ENCODE results near the gene SPINK1.
"Not testable (repeated sequence)": the region's sequence is repeated elsewhere in the genome, so short reads cannot be mapped to it uniquely, and the experiment has no call there.

The SPINK1 gene

DNA sequence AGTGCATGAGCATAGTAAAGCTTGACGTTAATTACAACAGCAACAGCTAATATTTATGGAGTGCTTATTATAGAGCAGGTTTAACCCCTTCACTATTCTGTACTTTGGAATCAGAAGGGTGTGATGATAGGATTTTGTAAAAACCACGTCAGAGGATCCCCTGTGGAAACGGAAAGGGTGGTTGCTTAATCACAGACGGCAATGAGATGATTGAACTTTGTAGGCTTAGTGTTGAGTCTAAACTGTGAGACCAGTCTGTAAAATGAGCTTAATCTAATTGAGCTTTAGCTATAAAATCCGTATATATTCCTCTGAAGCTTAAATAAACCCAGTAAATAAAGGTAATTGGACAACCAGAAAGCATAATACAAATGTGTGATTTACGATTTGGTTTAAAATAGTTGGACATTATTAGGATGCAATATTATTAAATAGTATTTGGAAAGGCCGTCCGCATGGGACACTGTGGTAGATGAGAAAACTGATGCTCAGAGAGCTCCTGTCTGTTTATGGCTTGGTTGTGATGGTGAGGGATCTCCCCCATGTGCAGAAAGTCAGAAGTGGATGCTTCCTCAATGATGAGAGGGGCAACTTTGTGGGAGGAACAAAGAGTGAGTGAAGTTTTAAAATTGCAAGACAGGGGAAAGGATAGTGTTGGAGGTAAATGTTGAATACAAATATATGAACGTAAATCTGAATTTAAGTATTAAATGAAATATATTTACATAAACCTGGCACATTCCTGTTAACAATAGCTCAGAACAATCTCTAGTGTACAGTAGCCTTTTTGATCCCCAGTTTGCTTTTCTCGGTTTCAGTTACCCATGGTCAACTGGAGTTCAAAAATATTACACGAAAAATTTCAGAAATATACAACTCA is 23.7 kb upstream of the SPINK1 start:
- DNase-seq (ENCODE audit: low read depth), result no peak

DNA sequence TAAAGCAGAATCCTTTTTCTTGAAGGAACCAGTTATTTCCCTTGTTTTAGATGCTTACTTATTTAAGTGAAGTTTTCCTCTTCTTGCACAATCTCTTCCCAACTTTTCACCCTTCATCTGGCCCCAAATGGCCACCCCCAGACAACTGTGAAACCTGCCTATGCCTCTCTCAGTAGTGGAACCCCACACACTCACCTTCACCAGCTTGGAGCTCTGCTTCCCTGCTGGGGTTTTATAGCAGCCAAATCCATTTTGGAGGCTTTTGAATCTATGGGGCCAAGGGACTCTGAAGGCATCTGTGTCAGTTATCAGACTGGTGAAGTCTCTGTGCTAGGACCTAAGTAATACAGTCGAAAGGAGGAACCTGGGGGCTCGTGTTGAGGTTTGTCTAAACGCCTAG is 22.9 kb upstream of the SPINK1 start:
- no peak for DNase-seq (ENCODE audit: low read depth)

DNA sequence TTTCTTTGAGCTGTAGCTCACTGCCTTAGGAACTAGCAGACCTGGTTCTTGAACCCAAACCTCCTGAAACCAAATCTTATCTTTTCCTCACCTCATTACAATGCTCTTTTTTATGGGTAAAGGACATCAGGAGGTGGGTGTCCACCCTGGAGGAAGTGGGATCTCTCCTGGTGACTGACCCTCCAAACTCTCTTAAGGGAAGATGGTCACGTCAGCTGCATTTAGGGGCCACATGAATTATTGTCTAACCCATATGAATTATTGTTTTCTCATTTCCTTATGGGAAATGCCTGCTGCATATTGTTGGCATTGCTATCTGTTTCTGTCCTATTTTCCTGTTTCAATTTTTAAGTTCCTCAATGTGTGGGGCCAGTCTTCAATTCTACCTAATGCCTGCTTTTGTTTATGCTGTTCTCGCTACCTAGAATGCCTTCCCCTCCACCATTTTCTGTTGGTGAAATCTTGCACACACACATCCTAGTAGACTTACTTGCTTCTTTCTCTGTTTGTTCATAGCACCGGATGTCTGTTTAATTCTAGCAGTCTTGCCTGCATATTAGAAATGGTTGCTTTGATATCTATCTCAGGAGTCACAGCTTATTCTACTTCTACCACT is 22.0 kb upstream of the SPINK1 start:
- DNase-seq (ENCODE audit: low read depth), result no peak

DNA sequence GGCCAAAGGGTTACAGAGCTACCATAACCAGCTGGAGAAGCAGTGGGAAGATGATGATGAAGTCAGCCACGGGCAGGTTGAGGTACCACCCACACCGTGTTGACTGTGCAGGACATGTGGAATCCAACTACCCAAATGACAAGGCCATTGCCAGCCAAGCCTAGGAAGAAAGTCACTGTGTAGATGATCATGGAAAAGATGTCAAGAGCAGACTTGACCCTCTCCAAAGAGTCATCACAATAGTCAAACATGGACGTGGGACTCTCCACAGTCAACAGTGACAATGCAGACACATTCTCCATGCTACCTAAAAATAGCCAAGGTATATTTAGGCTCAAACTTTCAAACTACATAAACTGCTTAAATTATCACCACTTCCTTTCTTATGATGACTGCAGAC is 20.9 kb upstream of the SPINK1 start:
- no peak for DNase-seq (ENCODE audit: low read depth)

DNA sequence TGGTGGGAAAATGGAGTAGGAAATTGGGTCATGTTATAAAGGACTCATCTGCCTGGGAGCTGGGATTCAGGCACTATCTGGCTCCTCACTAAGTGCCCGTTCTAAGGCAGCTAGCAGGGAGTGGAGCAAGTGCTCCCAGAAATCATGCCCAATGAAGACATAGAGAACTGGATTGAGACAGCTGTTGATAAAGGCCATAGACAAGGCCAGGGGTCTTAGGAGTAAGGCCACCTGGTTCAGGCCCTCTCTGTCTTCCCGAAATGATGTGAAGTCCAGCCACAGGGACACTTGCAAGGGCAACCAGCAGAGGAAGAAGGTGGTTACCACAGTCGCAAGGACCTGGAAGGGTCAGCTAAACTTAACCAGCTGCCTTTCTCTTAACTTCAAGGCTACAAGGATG is 20.1 kb upstream of the SPINK1 start:
- DNase-seq (ENCODE audit: low read depth), result no peak

DNA sequence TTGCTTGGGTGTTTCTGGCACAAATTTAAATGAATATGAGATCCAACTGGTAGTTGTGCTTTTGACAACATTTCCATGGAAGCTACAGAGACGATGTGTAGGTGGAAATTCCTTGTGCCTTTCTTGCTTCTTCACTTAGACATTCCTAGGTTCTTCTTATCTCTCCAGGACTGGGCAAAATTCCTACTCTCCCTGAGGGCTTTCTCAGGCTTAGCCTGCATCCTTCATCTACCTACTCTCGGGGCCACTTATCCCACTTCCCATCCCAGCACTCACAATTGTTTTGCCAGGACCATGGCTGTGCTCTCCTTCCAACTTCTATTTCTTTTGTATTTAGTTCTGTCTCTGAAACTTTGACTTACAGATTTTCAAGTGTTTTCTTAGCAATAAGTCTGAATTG is 17.8 kb upstream of the SPINK1 start:
- DNase-seq (ENCODE audit: low read depth), result no peak

DNA sequence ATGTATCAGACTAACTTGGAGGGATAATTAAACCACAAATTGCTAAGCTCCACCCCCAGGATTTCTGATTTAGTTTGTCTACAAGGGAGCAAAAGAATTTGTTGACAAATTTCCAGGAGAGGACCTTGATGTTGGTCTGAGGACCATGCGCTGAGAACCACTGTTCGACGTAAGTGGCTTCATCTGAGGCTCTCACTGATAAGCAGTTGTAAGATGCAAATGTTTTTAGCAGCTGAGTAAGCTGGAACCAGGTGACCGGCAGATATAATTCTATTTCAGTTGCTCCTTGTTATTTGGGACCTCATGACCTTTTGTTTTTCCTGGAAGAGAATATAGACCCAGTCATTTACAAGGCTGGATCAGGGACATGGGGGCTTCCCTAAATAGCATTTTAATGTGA is 14.1 kb upstream of the SPINK1 start:
- DNase-seq (ENCODE audit: low read depth), result no peak

DNA sequence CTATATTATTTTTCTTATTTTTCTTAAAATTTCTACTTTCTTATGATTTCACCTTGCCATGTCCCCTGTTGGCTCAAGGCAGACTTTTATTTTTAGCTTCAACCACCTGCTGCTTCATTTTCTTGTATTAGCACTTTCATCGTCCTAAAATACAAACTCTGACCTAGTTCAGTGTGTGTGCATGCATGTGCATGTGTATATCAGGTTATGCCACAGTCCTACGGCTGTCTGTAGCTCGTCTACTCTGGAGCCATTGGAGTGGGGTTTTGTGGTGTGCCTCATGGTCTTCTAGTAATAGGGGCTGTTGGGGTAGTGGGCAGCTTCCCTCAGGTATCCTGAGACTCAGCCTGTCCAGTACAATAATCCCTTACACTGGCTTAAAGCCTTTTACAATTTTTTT is 13.4 kb upstream of the SPINK1 start:
- no peak for DNase-seq (ENCODE audit: low read depth)

DNA sequence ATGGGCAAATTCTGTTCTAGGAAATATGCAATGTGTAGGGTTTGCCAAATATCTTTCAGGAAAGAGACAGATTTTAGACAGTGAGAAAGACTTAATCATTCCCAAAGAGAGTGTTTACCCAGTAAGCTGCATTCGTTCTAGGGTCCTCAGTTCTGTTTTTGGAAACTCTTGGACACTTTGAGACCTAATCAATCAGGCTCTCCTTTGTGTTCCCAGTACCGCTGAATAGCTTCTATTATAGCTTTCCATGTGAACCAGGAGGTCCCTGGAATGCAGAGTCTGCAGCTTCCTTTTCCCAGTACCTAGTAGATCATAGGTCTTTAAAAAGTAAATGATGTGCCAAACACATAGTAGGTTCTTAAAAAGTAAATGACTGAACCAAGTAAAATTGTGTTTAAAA is 11.4 kb upstream of the SPINK1 start:
- no peak for DNase-seq (ENCODE audit: low read depth)

DNA sequence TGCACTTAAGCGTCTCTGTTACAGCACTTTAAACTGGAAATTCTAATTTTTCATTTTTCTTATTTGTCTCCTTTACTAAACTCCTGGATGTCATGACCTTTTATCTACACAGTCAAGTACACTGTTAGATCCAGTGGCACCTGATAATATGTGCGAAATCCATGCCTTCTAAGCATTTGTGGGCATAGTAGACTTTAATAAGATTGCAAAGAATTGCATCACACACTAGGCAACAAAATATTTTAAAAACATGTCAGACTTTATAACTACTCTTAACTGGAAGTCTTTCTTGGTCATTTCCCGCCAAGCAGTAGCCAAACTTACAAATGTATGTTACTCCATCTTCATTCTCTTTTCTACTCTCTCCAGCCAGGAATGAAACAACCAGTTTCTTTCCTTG is 5.0 kb upstream of the SPINK1 start:
- no peak for DNase-seq (ENCODE audit: low read depth)

DNA sequence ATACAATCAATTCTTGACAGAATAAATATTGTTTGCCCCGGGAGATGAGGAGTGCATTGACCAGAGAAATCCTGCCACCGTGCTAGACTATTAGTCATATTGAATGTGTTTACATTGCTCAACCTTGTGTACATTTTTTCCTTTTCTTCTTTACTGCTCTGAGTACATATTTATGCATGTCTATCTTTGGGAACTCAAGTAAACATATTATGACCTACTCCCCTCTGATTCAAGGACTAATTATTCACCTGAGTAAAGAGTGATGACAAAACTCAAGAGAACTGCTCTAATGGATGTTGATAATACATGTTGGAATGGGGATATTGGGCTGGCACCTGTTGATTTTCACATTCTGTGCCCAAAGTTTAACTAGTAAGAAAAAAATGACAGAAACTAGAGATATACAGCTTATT is 3.9 kb upstream of the SPINK1 start:
- no peak for DNase-seq (ENCODE audit: low read depth)

DNA sequence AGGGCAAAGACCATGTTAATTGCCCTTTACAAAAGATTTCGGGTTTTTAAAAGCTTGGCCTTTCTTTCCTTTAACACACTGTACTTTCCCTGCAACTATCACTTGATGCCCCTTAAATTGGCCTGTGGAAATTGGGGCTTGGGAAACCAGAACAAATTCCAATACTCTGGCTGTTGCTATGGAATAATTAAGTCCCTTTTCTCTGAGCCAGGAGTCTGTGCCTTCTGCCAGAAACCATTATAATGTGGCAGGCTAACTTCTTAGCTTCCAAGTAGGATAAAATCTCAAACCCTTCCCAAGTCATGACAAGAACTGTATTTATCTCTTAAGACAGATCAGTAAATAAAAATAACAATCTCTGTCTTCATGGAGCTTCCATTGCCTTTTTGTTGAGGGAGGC is 1.1 kb upstream of the SPINK1 start:
- no peak for DNase-seq (ENCODE audit: low read depth)

DNA sequence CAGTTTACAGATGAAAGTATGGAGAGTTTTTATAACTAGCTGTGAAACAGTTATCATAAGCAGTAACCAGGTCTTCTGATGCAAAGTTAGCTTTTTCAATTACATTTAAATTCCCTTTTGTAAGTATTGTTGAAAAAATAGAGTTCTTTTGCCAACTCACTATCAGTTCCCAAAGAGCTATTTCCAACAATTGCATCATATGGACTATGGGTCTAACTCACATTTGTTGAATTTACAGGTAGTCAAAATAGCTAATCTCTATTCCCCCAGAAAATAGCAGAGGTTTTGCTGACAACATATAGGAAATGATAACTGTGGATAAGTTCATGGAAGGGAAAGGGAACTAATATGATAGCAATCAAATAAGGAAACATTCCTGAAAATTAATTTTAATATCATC is 1.4 kb downstream of the SPINK1 start:
- DNase-seq (ENCODE audit: low read depth), result no peak

DNA sequence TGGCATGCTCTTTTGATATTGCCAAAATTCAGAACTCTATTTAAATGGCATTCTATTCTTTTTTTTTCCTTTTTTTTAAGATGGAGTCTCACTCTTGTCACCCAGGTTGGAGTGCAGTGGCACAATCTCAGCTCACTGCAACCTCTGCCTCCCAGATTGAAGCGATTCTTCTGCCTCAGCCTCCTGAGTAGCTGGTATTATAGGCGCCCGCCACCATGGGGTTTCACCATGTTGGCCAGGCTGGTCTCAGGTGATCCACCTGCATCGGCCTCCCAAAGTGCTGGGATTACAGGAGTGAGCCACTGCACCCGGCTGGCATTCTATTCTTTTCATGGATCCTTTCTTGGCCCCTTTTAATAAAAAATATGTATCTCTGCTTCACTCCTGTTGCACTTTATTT is 4.5 kb downstream of the SPINK1 start:
- DNase-seq (ENCODE audit: low read depth), result not testable (repeated sequence)

DNA sequence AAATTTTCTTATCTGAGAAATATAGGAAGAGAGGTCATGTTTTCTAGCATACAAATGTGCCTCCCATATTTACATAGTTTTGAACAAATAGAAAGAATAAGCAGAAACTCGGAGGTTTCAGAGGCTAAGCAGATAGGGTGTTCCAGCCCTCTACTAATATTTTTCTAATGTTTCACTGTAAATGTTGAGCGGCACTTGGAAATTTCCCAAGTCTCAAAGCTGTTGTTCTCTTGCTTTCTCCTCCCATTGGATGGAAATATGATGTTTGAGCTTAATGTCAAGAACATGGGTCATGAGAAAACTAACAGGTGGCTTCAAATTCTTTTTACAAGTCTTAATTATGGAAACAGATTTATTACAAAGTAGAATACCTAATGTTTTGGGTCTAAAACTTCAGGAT is 5.1 kb downstream of the SPINK1 start:
- DNase-seq (ENCODE audit: low read depth), result no peak

DNA sequence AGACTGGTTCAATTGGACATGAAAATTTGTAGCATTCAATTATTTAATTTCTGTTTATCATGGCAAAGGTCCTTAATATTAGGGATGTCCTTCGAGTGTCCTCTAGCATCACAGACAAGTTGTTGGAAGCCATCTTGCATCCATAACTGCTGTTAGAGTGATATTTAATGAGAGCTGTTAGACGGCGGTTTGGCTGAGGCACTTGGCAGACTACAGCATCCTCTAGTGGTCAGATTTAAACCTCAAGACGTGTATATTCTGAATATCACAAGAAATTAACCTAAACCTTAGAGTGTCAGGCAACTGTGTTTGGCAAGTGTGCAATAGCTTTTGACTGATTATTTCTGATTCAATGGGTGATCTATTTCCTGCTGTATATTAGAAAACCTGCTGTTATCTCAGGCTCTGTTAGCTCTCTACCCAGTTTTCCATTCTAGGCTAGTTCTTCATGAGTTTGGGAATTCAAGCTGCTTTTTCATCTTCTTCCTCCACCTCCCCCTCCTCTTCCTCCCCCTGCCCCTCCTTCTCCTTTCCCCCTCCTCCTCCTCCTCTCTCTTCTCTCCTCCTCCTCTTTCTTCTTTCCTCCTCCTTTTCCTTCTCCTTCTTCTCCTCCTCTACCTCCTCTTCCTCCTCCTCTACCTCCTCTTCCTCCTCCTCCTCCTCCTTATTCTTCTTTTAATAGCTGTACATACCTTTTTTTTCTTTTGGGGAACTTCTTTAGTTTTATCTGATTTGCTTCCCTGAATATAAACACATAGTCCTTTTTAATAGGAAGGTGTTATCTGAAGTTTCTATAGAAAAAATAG is 8.6 kb downstream of the SPINK1 start:
- no peak for DNase-seq (ENCODE audit: low read depth)

DNA sequence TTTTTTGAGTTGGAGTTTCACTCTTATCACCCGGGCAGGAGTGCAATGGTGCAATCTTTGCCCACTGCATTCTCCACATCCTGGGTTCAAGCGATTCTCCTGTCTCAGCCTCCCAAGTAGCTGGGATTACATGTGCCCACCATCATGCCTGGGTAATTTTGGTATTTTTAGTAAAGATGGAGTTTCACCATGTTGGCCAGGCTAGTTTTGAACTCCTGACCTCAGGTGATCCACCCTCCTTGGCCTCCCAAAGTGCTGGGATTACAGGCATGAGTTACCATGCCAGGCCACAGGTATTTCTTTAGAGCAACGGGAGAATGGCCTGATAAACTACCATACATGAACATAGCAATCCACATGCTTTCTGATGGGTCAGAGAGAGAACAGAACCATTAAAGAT is 9.2 kb downstream of the SPINK1 start:
- not testable (repeated sequence) for DNase-seq (ENCODE audit: low read depth)

DNA sequence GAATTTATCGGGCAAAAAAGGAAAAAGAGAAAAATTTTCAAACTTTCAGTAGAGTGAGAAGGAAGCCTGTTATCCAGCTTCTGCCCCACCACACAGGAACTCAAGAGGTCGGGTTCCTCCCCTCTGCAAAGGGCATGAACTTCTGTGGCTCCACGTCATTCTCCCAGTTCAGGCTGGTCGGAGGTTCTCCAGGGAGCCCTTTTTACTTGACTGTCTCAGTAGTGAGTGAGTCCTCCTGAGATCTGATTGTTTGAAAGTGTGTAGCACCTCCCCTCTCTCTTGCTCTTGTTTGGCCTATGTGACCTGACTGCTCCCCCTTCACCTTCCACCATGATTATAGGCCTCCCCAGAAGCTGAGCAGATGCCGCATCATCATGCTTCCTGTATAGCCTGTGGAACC is 9.7 kb downstream of the SPINK1 start:
- DNase-seq (ENCODE audit: low read depth), result no peak

DNA sequence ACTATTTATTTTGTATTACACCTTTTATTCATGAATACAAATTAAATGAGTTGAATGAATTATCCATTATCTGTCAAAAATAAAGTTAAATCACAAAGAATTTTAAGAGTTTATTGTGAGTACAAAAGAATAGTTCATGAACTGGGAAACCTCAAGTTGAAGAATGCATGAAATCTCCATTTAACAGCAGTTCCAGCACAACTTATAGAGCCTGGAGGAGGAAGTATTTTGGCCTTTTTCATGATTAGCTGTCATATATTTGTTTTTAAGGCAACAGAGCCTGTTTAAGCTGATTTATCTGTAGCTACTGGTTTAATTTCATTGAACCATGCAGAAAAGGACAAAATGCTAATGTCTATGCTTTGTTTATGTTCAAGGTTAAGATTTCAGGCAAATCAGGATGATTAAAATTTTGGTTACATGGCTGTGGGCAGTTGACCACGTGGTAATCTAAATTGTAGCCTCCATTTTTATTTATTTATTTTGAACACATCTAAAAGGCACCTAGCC is 12.2 kb downstream of the SPINK1 start:
- DNase-seq (ENCODE audit: low read depth), result no peak

DNA sequence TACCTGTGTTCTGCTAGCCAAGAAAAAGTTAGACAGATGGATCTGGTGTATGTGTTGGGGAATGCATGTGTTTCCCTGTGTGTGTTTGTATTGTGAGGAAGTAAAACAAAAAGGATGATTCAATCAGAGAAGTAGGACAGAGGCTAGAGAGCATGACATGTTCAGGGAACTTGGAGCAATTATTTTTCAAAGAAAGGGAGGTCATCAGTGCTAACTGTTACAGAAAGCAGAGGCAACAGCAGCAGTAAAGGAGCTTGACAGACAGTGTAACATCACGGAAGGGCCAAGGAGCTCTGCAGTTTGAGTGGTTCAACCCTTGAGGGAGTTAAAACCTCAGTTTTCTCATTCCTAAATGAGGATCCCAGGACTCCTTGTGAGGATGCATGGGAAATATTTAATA is 13.2 kb downstream of the SPINK1 start:
- no peak for DNase-seq (ENCODE audit: low read depth)

DNA sequence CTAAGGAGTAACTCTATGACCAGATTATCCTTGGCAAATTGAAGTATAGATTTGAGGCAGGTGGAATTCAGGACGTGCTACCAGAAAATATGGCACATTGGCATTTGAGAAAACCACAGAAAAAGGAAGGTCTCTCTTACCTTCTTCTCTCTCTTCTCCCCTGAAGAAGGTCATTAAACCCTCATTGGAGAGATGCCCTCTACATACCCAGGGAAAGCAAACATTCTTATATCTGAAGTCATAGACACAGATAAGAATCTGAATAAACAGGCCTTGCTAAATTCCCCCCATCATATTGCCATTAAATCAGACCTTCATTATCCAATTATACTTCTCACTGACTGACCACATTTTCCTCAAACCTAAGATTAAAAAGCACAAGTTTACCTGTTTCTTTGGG is 17.8 kb downstream of the SPINK1 start:
- DNase-seq (ENCODE audit: low read depth), result no peak

DNA sequence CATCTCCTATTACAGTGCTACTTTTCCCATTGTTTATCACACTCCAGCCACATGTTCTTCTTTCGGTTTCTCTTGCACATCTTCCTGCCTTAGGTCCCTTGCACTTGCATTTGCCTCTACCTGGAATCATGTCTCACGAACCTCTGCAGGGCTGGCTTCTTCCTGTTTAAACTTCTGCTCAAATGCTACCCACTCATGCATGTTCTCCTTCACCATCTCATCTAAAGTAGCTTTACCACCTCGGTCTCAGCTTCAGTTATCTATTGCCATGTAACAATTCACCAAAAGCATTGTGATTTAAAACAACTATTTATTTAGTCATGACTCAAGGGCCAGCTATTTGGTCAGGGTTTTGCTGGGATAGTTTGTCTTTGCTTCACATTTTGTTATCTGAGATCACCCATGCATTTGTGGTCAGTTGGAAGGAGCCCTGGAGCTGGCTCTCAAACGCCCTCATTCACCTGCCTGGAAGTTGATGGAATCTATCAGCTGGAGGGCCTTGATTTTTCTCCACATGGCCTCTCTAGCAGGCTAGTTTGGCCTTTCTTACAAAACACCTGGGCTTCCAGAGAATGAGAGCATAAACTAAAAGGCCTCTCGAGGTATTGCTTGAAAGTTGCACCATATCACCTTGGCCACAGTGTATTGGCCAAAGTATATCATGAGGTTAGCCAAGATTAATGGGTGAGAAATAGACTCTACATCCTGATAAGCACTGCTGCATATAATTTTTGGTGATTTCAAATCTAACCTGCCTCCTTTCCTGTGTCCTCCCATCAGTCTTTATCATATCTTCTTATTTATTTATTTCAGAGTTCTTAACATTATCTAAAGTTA is 21.4 kb downstream of the SPINK1 start:
- no peak for DNase-seq (ENCODE audit: low read depth)

All from stimulated activated CD8-positive, alpha-beta memory T cell treated with anti-CD3 and anti-CD28 coated beads, Interleukin-15, amount 100 ng/mL, for 24 hours (primary cell).